Measurements from ENCODE around the gene DNAJB9. TPM values are rescaled to one million over a fixed set of nuclear protein-coding genes. Genes with fewer than 3 reads are reported as not detected.

Gene DNAJB9
- total RNA-seq, 2 donors from 2014 or later, result 11.2 to 12.3 TPM

DNA sequence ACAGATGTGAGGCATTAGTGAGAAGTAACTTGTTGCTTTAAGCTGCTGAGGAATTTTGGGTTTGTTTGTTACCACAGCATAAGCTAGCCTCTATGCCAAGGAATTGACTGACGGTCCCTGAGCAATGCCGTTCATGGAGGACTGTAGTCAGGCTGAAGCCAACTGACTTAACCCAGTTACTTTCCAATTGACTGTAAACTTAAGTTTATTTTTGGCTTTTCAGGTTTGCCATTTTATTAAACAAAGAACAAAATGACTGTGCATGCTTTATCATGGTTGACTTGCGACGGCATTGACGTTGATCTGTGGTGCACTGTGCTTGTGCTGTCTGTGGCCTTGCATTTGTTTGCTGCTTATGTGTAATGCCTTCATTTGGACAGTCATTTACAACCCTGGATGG is 53.5 kb downstream of the DNAJB9 start:
- no peaks in the 10 kb centered on the region for H3K36me3 Mint-ChIP-seq
- DNase-seq (ENCODE audit: low spot score in 2 of 2) (no peak), ATAC-seq (no peak)
- no peaks in the 10 kb centered on the region for H3K9me3 Mint-ChIP-seq
- H3K27ac Mint-ChIP-seq, result no peak overlapping the region

Other genes starting within 250 kb of the DNAJB9 start
- gene NRCAM, start 113.4 kb upstream of the DNAJB9 start, total RNA-seq, result under 1 TPM; 0.09 to 0.80 TPM
- gene PNPLA8, start 43.7 kb upstream of the DNAJB9 start, total RNA-seq, result 10 to 100 TPM; 17.6 to 39.5 TPM
- gene THAP5, start 168 bp upstream of the DNAJB9 start, total RNA-seq, result 10 to 100 TPM; 25.9 to 30.7 TPM

All from activated naive CD4-positive, alpha-beta T cell treated with anti-CD3 and anti-CD28 coated beads, Interleukin-2, amount 50 U/mL, for 72 hours (primary cell).